IMR-90 (cell line): ENCODE results near the gene MSI2. TPM values are rescaled to one million over a fixed set of nuclear protein-coding genes. Genes with fewer than 3 reads are reported as not detected.

ENCODE experiments used
- ATAC-seq: fragments of 200-7000 bp; cut with Tn5 transposase; 2 replicates; pipeline ENCODE4 v1.9.1; 2020; ENCODE audit warnings: low read depth, mild to moderate bottlenecking, moderate library complexity
- BruUV-seq: library from RNA; stranded (reverse); fragments of 400-500 nt; replicated peaks from 2 replicates; lab custom pipeline; 2021; lab: Mats Ljungman, UMichigan
- CTCF ChIA-PET: fragments of 300-600 bp; formaldehyde crosslinking; extraction: SDS; loops from one replicate; lab custom pipeline; 2021; ENCODE audit warnings: antibody characterized with exemption; lab: Yijun Ruan, JAX
- POLR2A ChIA-PET: fragments of 300-600 bp; sonication (Branson Sonifier 250); formaldehyde crosslinking; loops from one replicate; lab custom pipeline; 2022; ENCODE audit warnings: antibody characterized with exemption; ENCODE audit not compliant: unreplicated experiment; lab: Charles Lee
- DNase-seq: peaks from one replicate; pipeline ENCODE4 v3.0.0; 2013
- H2AFZ ChIP-seq: replicated peaks from 2 replicates; pipeline ENCODE3; 2013; ENCODE audit warnings: low read length, mild to moderate bottlenecking; ENCODE audit not compliant: poor library complexity
- H2AK5ac ChIP-seq: 2 replicates; pipeline ENCODE4 v1.6.1; 2013; ENCODE audit warnings: low read depth, low read length, inconsistent platforms
- H2AK9ac ChIP-seq: replicated peaks from 2 replicates; pipeline ENCODE3; 2013; ENCODE audit warnings: mild to moderate bottlenecking, low read depth, low read length, moderate library complexity; ENCODE audit not compliant: poor library complexity
- H2BK120ac ChIP-seq: 2 replicates; pipeline ENCODE4 v1.6.1; 2013; ENCODE audit warnings: low read depth, low read length, inconsistent platforms
- H2BK15ac ChIP-seq: 3 replicates; pipeline ENCODE4 v1.6.1; 2013; ENCODE audit warnings: low read depth, low read length, inconsistent platforms
- H2BK20ac ChIP-seq: 2 replicates; pipeline ENCODE4 v1.6.1; 2013; ENCODE audit warnings: low read depth, mild to moderate bottlenecking, inconsistent platforms, low read length, moderate library complexity
- H2BK5ac ChIP-seq: 2 replicates; pipeline ENCODE4 v1.6.1; 2013; ENCODE audit warnings: mild to moderate bottlenecking, low read depth, low read length, inconsistent platforms; ENCODE audit not compliant: poor library complexity, severe bottlenecking
- H3K14ac ChIP-seq: replicated peaks from 2 replicates; pipeline ENCODE4 v1.6.1; 2013; ENCODE audit warnings: low read depth, low read length, inconsistent platforms
- H3K18ac ChIP-seq: 2 replicates; pipeline ENCODE4 v1.6.1; 2013; ENCODE audit warnings: low read depth, low read length, control low read depth
- H3K23ac ChIP-seq: 2 replicates; pipeline ENCODE4 v1.6.1; 2013; ENCODE audit warnings: low read depth, low read length, inconsistent platforms
- H3K27ac ChIP-seq: 2 replicates; pipeline ENCODE4 v1.5.1; 2013; ENCODE audit warnings: mild to moderate bottlenecking, control low read depth, low read length; ENCODE audit not compliant: insufficient read depth
- H3K27me3 ChIP-seq: 2 replicates; pipeline ENCODE4 v1.6.1; 2013; ENCODE audit warnings: low read length; ENCODE audit not compliant: control insufficient read depth, insufficient read depth
- H3K36me3 ChIP-seq: 2 replicates; pipeline ENCODE4 v1.6.1; 2013; ENCODE audit warnings: low read length, mixed read lengths; ENCODE audit not compliant: control insufficient read depth, insufficient read depth
- H3K4ac ChIP-seq: 2 replicates; pipeline ENCODE4 v1.6.1; 2013; ENCODE audit warnings: low read depth, low read length, inconsistent platforms
- H3K4me1 ChIP-seq: 2 replicates; pipeline ENCODE4 v1.6.1; 2013; ENCODE audit warnings: low read length, mixed read lengths; ENCODE audit not compliant: control insufficient read depth, insufficient read depth
- H3K4me2 ChIP-seq: 2 replicates; pipeline ENCODE4 v1.6.1; 2013; ENCODE audit warnings: low read depth, mild to moderate bottlenecking, control low read depth, low read length, moderate library complexity
- H3K4me3 ChIP-seq: 2 replicates; pipeline ENCODE4 v1.5.1; 2013; ENCODE audit warnings: low read depth, mild to moderate bottlenecking, control low read depth, low read length, moderate library complexity; ENCODE audit not compliant: insufficient read depth
- H3K56ac ChIP-seq: 2 replicates; pipeline ENCODE4 v1.6.1; 2013; ENCODE audit warnings: low read length, inconsistent platforms; ENCODE audit not compliant: insufficient read depth; ENCODE audit errors: extremely low read depth
- H3K79me1 ChIP-seq, 2 experiments: 2 replicates each; pipeline ENCODE4 v1.6.1; 2013; ENCODE audit warnings: low read length in 2 of 2, inconsistent platforms in 1 of 2, low read depth in 1 of 2
- H3K9ac ChIP-seq: 2 replicates; pipeline ENCODE4 v1.6.1; 2013; ENCODE audit warnings: low read depth, low read length, control low read depth
- H3K9me1 ChIP-seq: 2 replicates; pipeline ENCODE4 v1.6.1; 2013; ENCODE audit warnings: low read length, inconsistent platforms; ENCODE audit not compliant: insufficient read depth
- H3K9me3 ChIP-seq: 2 replicates; pipeline ENCODE4 v1.6.1; 2013; ENCODE audit warnings: low read length; ENCODE audit not compliant: control insufficient read depth, insufficient read depth
- H4K20me1 ChIP-seq: 2 replicates; pipeline ENCODE4 v1.6.1; 2013; ENCODE audit warnings: low read length, inconsistent platforms; ENCODE audit not compliant: insufficient read depth
- H4K5ac ChIP-seq: 2 replicates; pipeline ENCODE4 v1.6.1; 2013; ENCODE audit warnings: mild to moderate bottlenecking, low read depth, low read length, control low read depth
- H4K8ac ChIP-seq, 2 experiments: 2 replicates each; pipeline ENCODE4 v1.6.1; 2013; ENCODE audit warnings: low read depth in 2 of 2, low read length in 2 of 2, control low read depth in 1 of 2, inconsistent platforms in 1 of 2
- H4K91ac ChIP-seq: 2 replicates; pipeline ENCODE4 v1.6.1; 2013; ENCODE audit warnings: low read depth, low read length, inconsistent platforms; ENCODE audit not compliant: insufficient read depth
- BHLHE40 ChIP-seq: fragments of 150-350 bp; IDR thresholded peaks from 2 replicates; pipeline ENCODE4 v1.6.1; 2016; ENCODE audit warnings: mild to moderate bottlenecking, low read depth, low read length
- CEBPB ChIP-seq: IDR thresholded peaks from 2 replicates; pipeline ENCODE4 v1.6.1; 2012; ENCODE audit warnings: low read depth, low read length, improper control_type of control experiment
- CHD1 ChIP-seq: IDR thresholded peaks from 2 replicates; pipeline ENCODE4 v1.6.1; 2012; ENCODE audit warnings: low read depth, low read length, improper control_type of control experiment
- CTCF ChIP-seq: conservative IDR thresholded peaks from 2 replicates; pipeline ENCODE4 v1.5.1; 2012; ENCODE audit warnings: mild to moderate bottlenecking, low read depth, low read length, improper control_type of control experiment
- ELK1 ChIP-seq: fragments of 150-350 bp; IDR thresholded peaks from 2 replicates; pipeline ENCODE4 v1.6.1; 2016; ENCODE audit warnings: low read depth, mild to moderate bottlenecking, low read length, moderate library complexity, borderline replicate concordance
- FOS ChIP-seq: fragments of 150-350 bp; IDR thresholded peaks from 2 replicates; pipeline ENCODE4 v1.6.1; 2016; ENCODE audit warnings: low read depth, low read length
- MAFK ChIP-seq: IDR thresholded peaks from 2 replicates; pipeline ENCODE4 v1.6.1; 2012; ENCODE audit warnings: low read depth, low read length, improper control_type of control experiment
- MAZ ChIP-seq: IDR thresholded peaks from 2 replicates; pipeline ENCODE4 v1.6.1; 2012; ENCODE audit warnings: low read depth, mild to moderate bottlenecking, low read length, improper control_type of control experiment, moderate library complexity, borderline replicate concordance
- MXI1 ChIP-seq: IDR thresholded peaks from 2 replicates; pipeline ENCODE4 v1.6.1; 2012; ENCODE audit warnings: low read depth, mild to moderate bottlenecking, low read length, moderate library complexity, borderline replicate concordance
- NFE2L2 ChIP-seq: fragments of 150-350 bp; IDR thresholded peaks from 2 replicates; pipeline ENCODE4 v1.6.1; 2016; ENCODE audit warnings: low read depth, mild to moderate bottlenecking, low read length
- POLR2A ChIP-seq: IDR thresholded peaks from 2 replicates; pipeline ENCODE4 v1.6.1; 2012; ENCODE audit warnings: mild to moderate bottlenecking, low read depth, low read length
- RAD21 ChIP-seq: IDR thresholded peaks from 2 replicates; pipeline ENCODE4 v1.6.1; 2012; ENCODE audit warnings: low read length, improper control_type of control experiment
- RCOR1 ChIP-seq: IDR thresholded peaks from 2 replicates; pipeline ENCODE4 v1.6.1; 2012; ENCODE audit warnings: mild to moderate bottlenecking, low read length, improper control_type of control experiment; ENCODE audit not compliant: insufficient replicate concordance
- RFX5 ChIP-seq: IDR thresholded peaks from 2 replicates; pipeline ENCODE4 v1.8.0; 2012; ENCODE audit warnings: low read depth, mild to moderate bottlenecking, low read length, moderate library complexity
- SMC3 ChIP-seq: fragments of 150-350 bp; IDR thresholded peaks from 2 replicates; pipeline ENCODE4 v1.6.1; 2016; ENCODE audit warnings: low read depth, mild to moderate bottlenecking, antibody characterized with exemption, low read length, moderate library complexity
- USF2 ChIP-seq: fragments of 150-350 bp; IDR thresholded peaks from 2 replicates; pipeline ENCODE4 v1.6.1; 2017; ENCODE audit warnings: mild to moderate bottlenecking, antibody characterized with exemption, low read length, low read depth
- WGBS, 2 experiments: methylation state at CpG; one replicate each; pipeline versions ENCODE4 v1.1.5 to v1.1.7; 2013; ENCODE audit warnings: missing lambda C conversion rate in 2 of 2; ENCODE audit not compliant: insufficient read length in 1 of 2; ENCODE audit errors: extremely low coverage in 2 of 2; 5-methylcytosine and 5-hydroxymethylcytosine counted together
- dilution Hi-C: fragments of 300-500 bp; cut with HindIII; formaldehyde crosslinking; loops from one replicate; pipeline ENCODE4 v1.14.3; 2018; ENCODE audit warnings: low sequenced_read_pairs; ENCODE audit not compliant: unreplicated experiment
- in situ Hi-C: fragments of 300-500 bp; cut with MboI; formaldehyde crosslinking; loops from 3 replicates; pipeline ENCODE4 v1.14.3; 2019; ENCODE audit warnings: low sequenced_read_pairs, inconsistent platforms, mixed read lengths
- intact Hi-C: fragments of 100-400 bp; cut with micrococcal nuclease; formaldehyde crosslinking; loops from 2 replicates; pipeline ENCODE4 v1.10.0; 2022
- polyA plus RNA-seq, 3 experiments: library from polyadenylated mRNA; depleted of rRNA; stranded (reverse); fragments of >200 nt; gene quantifications; 2 replicates each; pipeline ENCODE4 v1.2.3, GENCODE V29; 2012; ENCODE audit warnings: low replicate concordance in 1 of 3
- total RNA-seq: library from RNA; depleted of rRNA; stranded (reverse); fragments of >200 nt; gene quantifications from 2 replicates; pipeline ENCODE4 v1.2.3, GENCODE V29; 2012

Gene MSI2
- total and polyA plus RNA-seq, 2 of the 4 experiments (the other 2 are of a cell fraction) = 13.0 to 16.0 TPM

- peaks cover 17% of the 10 kb centered on the region for H3K4me1 ChIP-seq
- no peaks in the 10 kb centered on the region for H3K36me3 ChIP-seq
- no peak overlapping the region for H4K5ac ChIP-seq
- no peak overlapping the region for H3K9ac ChIP-seq
- TF ChIP-seq POLR2A = no peak
- TF ChIP-seq CHD1 = no peak
- TF ChIP-seq SMC3 = no peak
- no peak for TF ChIP-seq RCOR1
- no peak for TF ChIP-seq BHLHE40
- no peak for TF ChIP-seq FOS
- TF ChIP-seq ELK1 = no peak
- no peak for TF ChIP-seq NFE2L2
- no peak for TF ChIP-seq RFX5
- no peak for TF ChIP-seq CTCF
- TF ChIP-seq USF2 = no peak
- no peak for TF ChIP-seq MAFK
- no peak for TF ChIP-seq RAD21
- TF ChIP-seq CEBPB = no peak
- no peak for TF ChIP-seq MXI1
- TF ChIP-seq MAZ = no peak
- H3K4ac ChIP-seq = no peak overlapping the region
- no peak overlapping the region for H2AK9ac ChIP-seq
- H3K27me3 ChIP-seq = no peaks in the 10 kb centered on the region
- H3K9me1 ChIP-seq = peaks cover 12% of the 10 kb centered on the region
- no CpG with 5 or more reads among the region's 4 CpGs for WGBS, 2 experiments
- no peak overlapping the region for H4K91ac ChIP-seq
- ChIA-PET CTCF (no interaction called here), POLR2A (no interaction called here)
- H3K27ac ChIP-seq = no peak overlapping the region
- no peak overlapping the region for H3K56ac ChIP-seq
- ATAC-seq (no peak), DNase-seq (no peak)
- H3K18ac ChIP-seq = no peak overlapping the region
- H4K20me1 ChIP-seq = no peaks in the 10 kb centered on the region
- intact Hi-C loops = no loop called here
- H3K14ac ChIP-seq = no peak overlapping the region
- no peak overlapping the region for H4K8ac ChIP-seq
- in situ Hi-C loops = no loop called here
- H3K4me2 ChIP-seq = no peak overlapping the region
- H2BK5ac ChIP-seq = no peak overlapping the region
- no peak overlapping the region for H2BK20ac ChIP-seq
- no peak overlapping the region for H3K4me3 ChIP-seq
- H3K23ac ChIP-seq = no peak overlapping the region
- H2AK5ac ChIP-seq = no peak overlapping the region
- H2BK120ac ChIP-seq = no peak overlapping the region
- H3K9me3 ChIP-seq = no peaks in the 10 kb centered on the region
- peaks cover 17 to 20% of the 10 kb centered on the region in 2 experiments for H3K79me1 ChIP-seq
- H2BK15ac ChIP-seq = no peak overlapping the region
- no peak overlapping the region for H2AFZ ChIP-seq
- no TSS peak for BruUV-seq
- dilution Hi-C loops = no loop called here
Measured at GRCh38 chr17:57436565-57436964, 180.2 kb downstream of the MSI2 start.
